Ovary (tissue), 9 donors: ENCODE results near the gene TBC1D8. TPM values are rescaled to one million over a fixed set of nuclear protein-coding genes. Genes with fewer than 3 reads are reported as not detected.

Experiments used
- DNase-seq, 5 donors: peaks; one replicate each; pipeline ENCODE4 v3.0.0-alpha.2; 2019 to 2020
- H3K27ac ChIP-seq, 2 donors: fragments of 200-600 bp; one replicate each; pipeline versions ENCODE4 v1.5.1 to v1.8.0; 2019 to 2022
- H3K27me3 ChIP-seq: fragments of 200-600 bp; one replicate; pipeline ENCODE4 v1.8.0; 2022
- H3K36me3 ChIP-seq: fragments of 200-600 bp; sonication (generic); one replicate; pipeline ENCODE4 v1.5.1; 2019
- H3K4me1 ChIP-seq: one replicate; pipeline ENCODE4 v1.8.1; 2013; ENCODE audit warnings: mild to moderate bottlenecking, moderate library complexity; ENCODE audit not compliant: insufficient read depth
- H3K4me3 ChIP-seq: fragments of 200-600 bp; sonication (generic); one replicate; pipeline ENCODE4 v1.5.1; 2017
- H3K9me3 ChIP-seq, 2 donors: fragments of 200-600 bp in 1 of 2; sonication (generic) in 1 of 2; one replicate each; pipeline versions ENCODE4 v1.5.1 to v1.8.1; 2013 to 2019; ENCODE audit warnings: mild to moderate bottlenecking in 1 of 2, moderate library complexity in 1 of 2
- CTCF ChIP-seq, 3 donors: fragments of 450-650 bp in 2 of 3; fragments of 200-600 bp in 1 of 3; IDR thresholded peaks; one replicate each; pipeline versions ENCODE4 v1.5.1 to v1.8.0; 2016 to 2022; ENCODE audit warnings: antibody characterized with exemption in 3 of 3, mild to moderate bottlenecking in 1 of 3
- EP300 ChIP-seq: sonication (generic); formaldehyde crosslinking; IDR thresholded peaks from one replicate; pipeline ENCODE4 v1.6.1; 2017; ENCODE audit warnings: antibody characterized with exemption
- POLR2A ChIP-seq: fragments of 450-650 bp; IDR thresholded peaks from one replicate; pipeline ENCODE4 v1.6.1; 2017; ENCODE audit warnings: antibody characterized with exemption, mild to moderate bottlenecking, moderate library complexity
- WGBS, 3 donors: extraction: QIAGEN DNeasy Blood & Tissue Kit in 1 of 3; methylation state at CpG; one replicate each; pipeline versions ENCODE4 v1.1.5 to v1.1.7; 2013 to 2017; 5-methylcytosine and 5-hydroxymethylcytosine counted together
- intact Hi-C, 4 donors: fragments of 100-400 bp; cut with DNase I; formaldehyde crosslinking; loops; one replicate each; pipeline versions ENCODE4 v1.11.0 to v1.15.1; 2022 to 2023
- polyA plus RNA-seq, 2 donors: library from polyadenylated mRNA; stranded (reverse); fragments of 200-250 nt in 1 of 2; fragments of 350-450 nt in 1 of 2; fragmentation: Illumina TruSeq in 1 of 2; extraction: RNeasy Lipid Tissue Mini Kit (QIAGEN cat#74804) in 1 of 2; gene quantifications; one replicate each; pipeline ENCODE4 v1.2.3, GENCODE V29; 2013 to 2014
- total RNA-seq, 7 donors: library from RNA; depleted of rRNA in 2 of 7; stranded (reverse); fragments of >200 nt in 2 of 7; fragmentation: NEBNext Ultra II Directional in 3 of 7; extraction: Animal tissue kit (Norgen Biotek cat#: 25700) in 3 of 7; gene quantifications; one replicate each; pipeline versions ENCODE4 v1.1.0 to v1.2.4, GENCODE V29; 2016 to 2023
- donor health status: DM: no; HTN: no; CAD: no; lungs with moderate emphysema.
- donor health status: DM: no; HTN: no; CAD: no.
- donor health status: Bipolar disorder and iron deficiency.
- donor health status: DM: yes; HTN: yes; CAD: no.
- donor health status: DM: no; HTN: no; CAD: no.
- donor health status: DM: yes; HTN: yes; CAD: no.

Gene TBC1D8
- total and polyA plus RNA-seq, 9 donors = 10.8 to 44.6 (median 15.6) TPM

GRCh38 chr2:101140237-101140636, 10.9 kb downstream of the TBC1D8 start:
- intact Hi-C loops = no loop called here
- WGBS, 3 donors = 77 to 83% (median 79%) methylated on average over 7 of the region's 7 CpGs

DNA sequence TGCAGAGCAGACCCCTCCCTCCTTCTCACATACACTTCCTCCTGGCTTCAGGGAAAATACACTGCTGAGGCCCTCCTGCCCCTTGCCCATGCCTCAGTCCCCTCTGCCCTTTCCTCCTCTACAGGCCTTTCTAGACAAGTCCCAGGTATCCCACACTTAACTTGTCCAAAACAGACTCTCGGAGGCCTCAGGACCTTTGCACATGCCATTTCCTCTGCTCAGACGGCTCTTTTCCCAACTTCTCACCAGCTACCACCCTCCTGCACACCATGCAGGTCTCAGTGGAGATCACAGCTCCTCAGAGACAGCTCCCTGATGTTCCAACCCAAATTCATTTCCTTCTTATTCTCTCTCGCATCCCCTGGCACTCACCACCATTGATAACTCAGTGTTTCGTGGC, 11.7 kb downstream of the TBC1D8 start:
- H3K36me3 ChIP-seq = no peaks in the 10 kb centered on the region
- H3K4me1 ChIP-seq = no peaks in the 10 kb centered on the region
- H3K27me3 ChIP-seq = no peaks in the 10 kb centered on the region
- H3K27ac ChIP-seq = no peak overlapping the region
- no peaks in the 10 kb centered on the region for H3K9me3 ChIP-seq
- DNase-seq = no peak
- 93 to 96% (median 96%) methylated on average over 4 of the region's 4 CpGs for WGBS, 3 donors
- intact Hi-C loops = no loop called here
- H3K4me3 ChIP-seq = no peak overlapping the region
- TF ChIP-seq EP300 (no peak), POLR2A (no peak), CTCF (IDR thresholded peaks at IDR 0.05) (no peak)

More at GRCh38 chr2:101140237-101140636, 10.9 kb downstream of the TBC1D8 start:
- Histone ChIP-seq H3K4me3 (no peak overlapping the region), H3K9me3 (no peaks in the 10 kb centered on the region), H3K36me3 (no peaks in the 10 kb centered on the region), H3K27ac (no peak overlapping the region), H3K27me3 (no peaks in the 10 kb centered on the region), H3K4me1 (no peaks in the 10 kb centered on the region)
- DNase-seq = no peak
- TF ChIP-seq CTCF (IDR thresholded peaks at IDR 0.05) (no peak), EP300 (no peak), POLR2A (no peak)

- 83 to 84% (median 83%) methylated on average over 9 of the region's 9 CpGs for WGBS, 3 donors
- DNase-seq = no peak
- TF ChIP-seq CTCF (IDR thresholded peaks at IDR 0.05) (no peak), POLR2A (no peak), EP300 (no peak)
- H3K9me3 ChIP-seq = no peaks in the 10 kb centered on the region
- H3K36me3 ChIP-seq = no peaks in the 10 kb centered on the region
- H3K27ac ChIP-seq = no peak overlapping the region
- no peaks in the 10 kb centered on the region for H3K27me3 ChIP-seq
- no peaks in the 10 kb centered on the region for H3K4me1 ChIP-seq
- intact Hi-C loops = no loop called here
- H3K4me3 ChIP-seq = no peak overlapping the region
These were observed 15.5 kb downstream of the TBC1D8 start for GRCh38 chr2:101135412-101136296.

- intact Hi-C loops = no loop called here
- Histone ChIP-seq H3K36me3 (no peaks in the 10 kb centered on the region), H3K4me1 (no peaks in the 10 kb centered on the region), H3K4me3 (no peak overlapping the region), H3K27me3 (no peaks in the 10 kb centered on the region), H3K9me3 (no peaks in the 10 kb centered on the region), H3K27ac (no peak overlapping the region)
- DNase-seq = no peak
- TF ChIP-seq CTCF (IDR thresholded peaks at IDR 0.05) (no peak), EP300 (no peak), POLR2A (no peak)
- WGBS, 3 donors = 82 to 87% (median 83%) methylated on average over 2 of the region's 2 CpGs
These were observed 17.6 kb downstream of the TBC1D8 start for GRCh38 chr2:101133492-101134100.
